Upper lobe of right lung (tissue), 1 donor: ENCODE results near the gene KLHL20. TPM values are rescaled to one million over a fixed set of nuclear protein-coding genes. Genes with fewer than 3 reads are reported as not detected.
"Not testable (repeated sequence)": the region's sequence is repeated elsewhere in the genome, so short reads cannot be mapped to it uniquely, and the experiment has no call there.

ENCODE experiments used
- ATAC-seq: fragments of 200-7000 bp; cut with Tn5 transposase; one replicate; pipeline ENCODE4 v1.9.1; 2020; ENCODE audit warnings: mild to moderate bottlenecking, moderate library complexity
- DNase-seq: peaks from one replicate; pipeline ENCODE4 v3.0.0-alpha.2; 2020
- H3K27ac ChIP-seq: fragments of 200-600 bp; one replicate; pipeline ENCODE4 v1.8.0; 2022
- H3K27me3 ChIP-seq: fragments of 200-600 bp; one replicate; pipeline ENCODE4 v1.8.0; 2022; ENCODE audit warnings: mild to moderate bottlenecking
- H3K36me3 ChIP-seq: fragments of 200-600 bp; one replicate; pipeline ENCODE4 v1.8.0; 2022
- H3K4me1 ChIP-seq: fragments of 200-600 bp; one replicate; pipeline ENCODE4 v1.8.0; 2022
- H3K4me3 ChIP-seq: fragments of 200-600 bp; one replicate; pipeline ENCODE4 v1.8.0; 2022; ENCODE audit warnings: mild to moderate bottlenecking
- H3K9me3 ChIP-seq: fragments of 200-600 bp; one replicate; pipeline ENCODE4 v1.8.0; 2022
- intact Hi-C: fragments of 100-400 bp; cut with DNase I; formaldehyde crosslinking; loops from one replicate; pipeline ENCODE4 v1.11.0; 2022
- total RNA-seq: library from RNA; stranded (reverse); fragmentation: NEBNext Ultra II Directional; extraction: Animal tissue kit (Norgen Biotek cat#: 25700); gene quantifications from one replicate; pipeline ENCODE4 v1.2.1, GENCODE V29; 2021
- TF ChIP-seq, protein P1 (sequence below): fragments of 200-600 bp; IDR thresholded peaks from one replicate; pipeline ENCODE4 v1.8.0; 2022; ENCODE audit warnings: antibody characterized with exemption
- donor health status: DM: no; HTN: yes; CAD: no; lungs with severe emphysema.

KLHL20 gene
- total RNA-seq, 1 donor from 2014 or later, result 31.9 TPM

DNA sequence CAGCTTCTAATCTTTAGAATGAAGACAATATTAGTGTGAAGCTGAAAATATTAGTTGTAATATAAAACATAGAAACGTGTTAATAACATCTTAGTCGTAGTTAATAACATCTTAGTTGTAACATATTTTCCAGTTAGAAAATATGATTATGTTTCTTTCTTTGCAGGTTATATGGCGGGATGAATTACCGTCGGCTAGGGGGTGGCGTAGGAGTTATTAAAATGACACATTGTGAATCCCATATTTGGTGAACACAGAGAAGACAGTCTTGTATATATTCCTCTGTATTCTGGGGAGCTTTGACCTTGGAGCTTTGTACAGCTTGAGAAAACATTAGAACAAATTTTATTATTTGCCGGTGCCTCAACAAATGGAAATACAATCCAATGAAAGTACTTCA, 70.2 kb downstream of the KLHL20 start:
- H3K4me3 ChIP-seq, result no peak overlapping the region
- intact Hi-C loops, result no loop called here
- peaks cover 81% of the 10 kb centered on the region for H3K36me3 ChIP-seq
- ATAC-seq, result no peak
- no peak for DNase-seq
- no peaks in the 10 kb centered on the region for H3K27me3 ChIP-seq
- H3K9me3 ChIP-seq, result no peaks in the 10 kb centered on the region
- H3K27ac ChIP-seq, result no peak overlapping the region
- TF ChIP-seq, protein P1, sequence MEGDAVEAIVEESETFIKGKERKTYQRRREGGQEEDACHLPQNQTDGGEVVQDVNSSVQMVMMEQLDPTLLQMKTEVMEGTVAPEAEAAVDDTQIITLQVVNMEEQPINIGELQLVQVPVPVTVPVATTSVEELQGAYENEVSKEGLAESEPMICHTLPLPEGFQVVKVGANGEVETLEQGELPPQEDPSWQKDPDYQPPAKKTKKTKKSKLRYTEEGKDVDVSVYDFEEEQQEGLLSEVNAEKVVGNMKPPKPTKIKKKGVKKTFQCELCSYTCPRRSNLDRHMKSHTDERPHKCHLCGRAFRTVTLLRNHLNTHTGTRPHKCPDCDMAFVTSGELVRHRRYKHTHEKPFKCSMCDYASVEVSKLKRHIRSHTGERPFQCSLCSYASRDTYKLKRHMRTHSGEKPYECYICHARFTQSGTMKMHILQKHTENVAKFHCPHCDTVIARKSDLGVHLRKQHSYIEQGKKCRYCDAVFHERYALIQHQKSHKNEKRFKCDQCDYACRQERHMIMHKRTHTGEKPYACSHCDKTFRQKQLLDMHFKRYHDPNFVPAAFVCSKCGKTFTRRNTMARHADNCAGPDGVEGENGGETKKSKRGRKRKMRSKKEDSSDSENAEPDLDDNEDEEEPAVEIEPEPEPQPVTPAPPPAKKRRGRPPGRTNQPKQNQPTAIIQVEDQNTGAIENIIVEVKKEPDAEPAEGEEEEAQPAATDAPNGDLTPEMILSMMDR, result no peak
- no peaks in the 10 kb centered on the region for H3K4me1 ChIP-seq

GRCh38 chr1:173789841-173790240, 75.1 kb downstream of the KLHL20 start:
- DNase-seq (no peak), ATAC-seq (no peak)
- Histone ChIP-seq H3K9me3 (no peaks in the 10 kb centered on the region), H3K4me1 (no peaks in the 10 kb centered on the region), H3K36me3 (peaks cover 34% of the 10 kb centered on the region), H3K27me3 (no peaks in the 10 kb centered on the region), H3K4me3 (no peak overlapping the region), H3K27ac (no peak overlapping the region)
- TF ChIP-seq, protein P1, result no peak
- intact Hi-C loops, result no loop called here

DNA sequence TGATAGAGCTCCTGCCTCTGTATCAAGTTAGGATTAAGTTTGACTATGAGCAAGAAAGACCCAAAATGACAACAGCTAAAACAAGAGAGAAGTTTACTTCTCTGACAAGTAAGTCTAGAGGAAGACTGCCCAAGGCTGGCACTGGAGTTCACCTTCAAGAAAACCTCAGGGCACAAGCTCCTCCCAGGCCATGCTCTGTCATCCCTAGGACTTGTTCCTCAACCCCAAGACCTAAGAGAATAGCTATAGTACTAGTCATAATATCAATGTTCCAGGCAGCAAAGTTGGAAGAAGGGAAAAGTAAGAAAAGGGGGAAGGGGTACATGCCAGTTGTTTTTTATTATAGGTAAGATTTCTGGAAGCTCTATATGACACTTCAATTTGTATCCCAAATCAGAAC, 83.3 kb downstream of the KLHL20 start:
- Histone ChIP-seq H3K4me1 (no peaks in the 10 kb centered on the region), H3K9me3 (no peaks in the 10 kb centered on the region), H3K4me3 (no peak overlapping the region), H3K36me3 (peaks cover 11% of the 10 kb centered on the region), H3K27ac (no peak overlapping the region), H3K27me3 (no peaks in the 10 kb centered on the region)
- intact Hi-C loops, result no loop called here
- TF ChIP-seq, protein P1, result no peak
- no peak for DNase-seq
- ATAC-seq, result no peak

- ATAC-seq, DNase-seq, H3K27ac ChIP-seq, H3K4me3 ChIP-seq, H3K27me3 ChIP-seq, H3K9me3 ChIP-seq, intact Hi-C loops, H3K4me1 ChIP-seq: not testable (repeated sequence)
- peaks cover 11% of the 10 kb centered on the region for H3K36me3 ChIP-seq
Observed at GRCh38 chr1:173799995-173800394, 85.2 kb downstream of the KLHL20 start.

DNA sequence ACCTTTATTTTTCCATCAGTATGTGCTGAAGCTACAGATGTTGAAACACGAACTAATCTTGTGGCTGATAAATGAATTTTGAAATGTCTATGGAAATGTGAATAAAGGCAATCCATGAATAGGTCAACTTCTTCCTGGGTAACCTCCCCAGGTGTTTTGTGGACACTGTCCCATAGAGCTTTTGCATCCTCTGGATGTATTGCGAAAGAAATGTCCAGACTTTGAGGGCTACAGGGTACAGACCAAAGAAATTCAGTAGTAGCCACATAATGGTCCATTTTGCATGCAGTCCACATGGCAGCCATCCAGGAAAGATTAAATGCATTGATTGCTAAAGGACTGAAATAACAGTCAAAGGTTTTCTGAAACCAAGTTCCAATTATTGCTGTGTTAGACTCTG, 88.2 kb downstream of the KLHL20 start:
- intact Hi-C loops, result no loop called here
- H3K9me3 ChIP-seq, result no peaks in the 10 kb centered on the region
- no peak overlapping the region for H3K4me3 ChIP-seq
- TF ChIP-seq, protein P1, result no peak
- H3K27ac ChIP-seq, result no peak overlapping the region
- DNase-seq (no peak), ATAC-seq (no peak)
- no peaks in the 10 kb centered on the region for H3K4me1 ChIP-seq
- H3K36me3 ChIP-seq, result peaks cover 19% of the 10 kb centered on the region
- no peaks in the 10 kb centered on the region for H3K27me3 ChIP-seq

DNA sequence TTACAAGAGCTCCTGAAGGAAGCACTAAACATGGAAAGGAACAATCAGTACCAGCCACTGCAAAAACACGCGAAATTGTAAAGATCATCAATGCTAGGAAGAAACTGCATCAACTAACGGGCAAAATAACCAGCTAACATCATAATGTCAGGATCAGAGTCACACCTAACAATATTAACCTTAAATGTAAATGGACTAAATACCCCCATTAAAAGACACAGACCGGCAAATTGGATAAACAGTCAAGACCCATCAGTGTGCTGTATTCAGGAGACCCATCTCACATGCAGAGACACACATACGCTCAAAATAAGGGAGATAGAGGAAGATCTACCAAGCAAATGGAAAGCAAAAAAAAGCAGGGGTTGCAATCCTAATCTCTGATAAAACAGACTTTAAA, 98.9 kb downstream of the KLHL20 start:
- H3K9me3 ChIP-seq, H3K4me3 ChIP-seq, intact Hi-C loops, H3K27ac ChIP-seq, H3K36me3 ChIP-seq, ATAC-seq, H3K27me3 ChIP-seq, DNase-seq, H3K4me1 ChIP-seq: not testable (repeated sequence)

DNA sequence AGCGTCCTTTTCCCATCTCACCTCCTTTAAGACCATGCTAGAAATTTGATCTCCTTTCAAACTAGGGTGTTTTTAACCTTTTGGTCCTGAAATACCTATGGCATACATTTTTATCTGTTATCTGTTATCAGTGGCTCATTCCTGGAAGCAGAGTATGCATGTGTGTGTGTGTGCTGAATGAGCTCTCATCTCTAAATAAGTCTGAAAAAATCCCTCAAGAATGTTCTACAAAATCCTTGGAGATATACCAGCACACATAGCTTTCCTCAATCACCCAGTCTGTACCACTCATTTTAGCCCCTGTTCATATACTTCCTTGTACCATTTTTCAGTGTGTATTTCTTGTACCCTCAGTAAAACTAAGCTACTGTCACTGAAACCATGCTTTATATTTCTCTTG, 103.7 kb downstream of the KLHL20 start:
- Histone ChIP-seq H3K4me1 (no peaks in the 10 kb centered on the region), H3K4me3 (no peak overlapping the region), H3K36me3 (no peaks in the 10 kb centered on the region), H3K9me3 (no peaks in the 10 kb centered on the region), H3K27me3 (no peaks in the 10 kb centered on the region), H3K27ac (no peak overlapping the region)
- intact Hi-C loops, result no loop called here
- ATAC-seq, result no peak
- DNase-seq, result no peak
- TF ChIP-seq, protein P1, result no peak
